Spleen (tissue), 13 donors: ENCODE data around the gene RPS15. TPM values are rescaled to one million over a fixed set of nuclear protein-coding genes. Genes with fewer than 3 reads are reported as not detected.

Experiments
- DNase-seq: peaks from one replicate; pipeline ENCODE4 v3.0.0-alpha.2; 2020
- H3K27ac ChIP-seq, 8 donors: fragments of 200-600 bp; sonication (generic) in 7 of 8; 1 replicate in 4 of 8; 2 replicates in 4 of 8; pipeline versions ENCODE4 v1.5.0 to v1.8.0; 2016 to 2021; ENCODE audit warnings: inconsistent platforms in 4 of 8, mild to moderate bottlenecking in 4 of 8, moderate library complexity in 1 of 8
- H3K27me3 ChIP-seq, 7 donors: fragments of 200-600 bp; sonication (generic) in 6 of 7; replicated peaks in 1 of 7; 1 replicate in 4 of 7; 2 replicates in 3 of 7; pipeline versions ENCODE4 v1.5.0 to v1.8.0; 2016 to 2021; ENCODE audit warnings: inconsistent platforms in 3 of 7, mild to moderate bottlenecking in 1 of 7
- H3K36me3 ChIP-seq, 6 donors: fragments of 200-600 bp; sonication (generic) in 5 of 6; 1 replicate in 4 of 6; 2 replicates in 2 of 6; pipeline versions ENCODE4 v1.5.0 to v1.8.0; 2016 to 2021; ENCODE audit warnings: inconsistent platforms in 2 of 6
- H3K4me1 ChIP-seq, 6 donors: fragments of 200-600 bp; sonication (generic) in 5 of 6; 1 replicate in 3 of 6; 2 replicates in 3 of 6; pipeline versions ENCODE4 v1.5.0 to v1.8.0; 2016 to 2021; ENCODE audit warnings: inconsistent platforms in 3 of 6
- H3K4me3 ChIP-seq, 8 donors: fragments of 200-600 bp; sonication (generic) in 7 of 8; 1 replicate in 4 of 8; 2 replicates in 4 of 8; pipeline versions ENCODE4 v1.5.0 to v1.8.0; 2016 to 2021; ENCODE audit warnings: inconsistent platforms in 4 of 8, mild to moderate bottlenecking in 4 of 8, moderate library complexity in 2 of 8
- H3K9me3 ChIP-seq, 8 donors: fragments of 200-600 bp; sonication (generic) in 7 of 8; 1 replicate in 4 of 8; 2 replicates in 4 of 8; pipeline versions ENCODE4 v1.5.0 to v1.8.0; 2016 to 2021; ENCODE audit warnings: inconsistent platforms in 4 of 8
- CTCF ChIP-seq, 11 experiments: fragments of 200-600 bp in 7 of 11; fragments of 450-650 bp in 4 of 11; sonication (generic) in 4 of 11; IDR thresholded peaks in 8 of 11; conservative IDR thresholded peaks in 3 of 11; 1 replicate in 7 of 11; 2 replicates in 4 of 11; pipeline versions ENCODE4 v1.4.0 to v1.8.0; 2016 to 2021; ENCODE audit warnings: antibody characterized with exemption in 11 of 11, inconsistent platforms in 4 of 11, mild to moderate bottlenecking in 1 of 11
- POLR2A ChIP-seq, 3 donors: fragments of 450-650 bp; IDR thresholded peaks; one replicate each; pipeline ENCODE4 v1.5.1; 2017; ENCODE audit warnings: antibody characterized with exemption in 3 of 3, mild to moderate bottlenecking in 1 of 3
- POLR2AphosphoS5 ChIP-seq, 3 donors: sonication (generic); formaldehyde crosslinking; IDR thresholded peaks; one replicate each; pipeline ENCODE4 v1.5.1; 2017; ENCODE audit warnings: antibody characterized with exemption in 3 of 3
- WGBS, 5 donors: extraction: QIAGEN DNeasy Blood & Tissue Kit in 3 of 5; methylation state at CpG; one replicate each; pipeline versions ENCODE4 v1.1.5 to v1.1.7; 2013 to 2018; 5-methylcytosine and 5-hydroxymethylcytosine counted together
- intact Hi-C: fragments of 100-400 bp; cut with DNase I; formaldehyde crosslinking; loops from one replicate; pipeline ENCODE4 v1.15.0; 2023; ENCODE audit warnings: low total_unique reads
- long read RNA-seq, 2 donors: transcript quantifications; one replicate each; lab custom pipeline, GENCODE V29; 2026
- polyA plus RNA-seq, 3 donors: library from polyadenylated mRNA; stranded (reverse); fragments of 200-250 nt; gene quantifications; one replicate each; pipeline ENCODE4 v1.2.1, GENCODE V29; 2013
- total RNA-seq, 7 donors: library from RNA; depleted of rRNA in 3 of 7; stranded (reverse); fragments of >200 nt in 3 of 7; fragmentation: NEBNext Ultra II Directional in 4 of 7; extraction: Animal tissue kit (Norgen Biotek cat#: 25700) in 4 of 7; gene quantifications; one replicate each; pipeline versions ENCODE4 v1.1.0 to v1.2.1, GENCODE V29; 2016 to 2021
- donor health status: healthy with polysubstance abuse.
- donor health status: DM: no; HTN: no; CAD: no; lungs with moderate emphysema.
- donor health status: DM: no; HTN: no; CAD: no.
- donor health status: Bipolar disorder and iron deficiency.
- donor health status: healthy.
- donor health status: DM: no; HTN: no; CAD: no.
- donor health status: DM: yes; HTN: yes; CAD: no.

RPS15 gene
- total RNA-seq (1,000 to 10,000 TPM in 6 of 7 donors, 100 to 1,000 TPM in 1; 932 to 4,344 (median 1,309) TPM), polyA plus RNA-seq (1,000 to 10,000 TPM; 4,275 to 5,849 (median 5,793) TPM)
- long read RNA-seq, donor 1, transcript RPS15-203 (3 exons, 570 nt) = minor isoform, 11 of 681 reads
- long read RNA-seq, donor 1, transcript RPS15-209 (4 exons, 510 nt) = major isoform, 568 of 681 reads
- long read RNA-seq, donor 1, transcript RPS15-201 (4 exons, 534 nt) = minor isoform, 17 of 681 reads
- long read RNA-seq, donor 1, transcript RPS15-210 (3 exons, 873 nt) = minor isoform, 44 of 681 reads
- long read RNA-seq, donor 1, partial matches to known transcripts = 8 of 681 reads
- long read RNA-seq, donor 1, other reads (novel, unspliced or antisense) = 31 of 681 reads
- long read RNA-seq, donor 2, transcript RPS15-201 (4 exons, 534 nt) = minor isoform, 15 of 514 reads
- long read RNA-seq, donor 2, transcript RPS15-210 (3 exons, 873 nt) = minor isoform, 34 of 514 reads
- long read RNA-seq, donor 2, transcript RPS15-209 (4 exons, 510 nt) = major isoform, 427 of 514 reads
- long read RNA-seq, donor 2, transcript RPS15-203 (3 exons, 570 nt) = minor isoform, 12 of 514 reads
- long read RNA-seq, donor 2, partial matches to known transcripts = 0 of 514 reads
- long read RNA-seq, donor 2, other reads (novel, unspliced or antisense) = 22 of 514 reads

- Histone ChIP-seq H3K27me3 (no peaks in the 10 kb centered on the region), H3K27ac (peak within 1 kb of the TSS; percentile 90 to 97 (median 93)), H3K9me3 (no peaks in the 10 kb centered on the region), H3K36me3 (peaks cover 9 to 73% (median 54%) of the 10 kb centered on the region in 6 donors), H3K4me3 (peak within 1 kb of the TSS; percentile 61 to 97 (median 76)), H3K4me1 (peaks cover 15 to 61% (median 34%) of the 10 kb centered on the region in 6 donors)
- WGBS, 5 donors = 1 to 3% (median 2%) methylated on average over 34 to 100 of the region's 100 CpGs
- intact Hi-C loops = no loop called here
- peak; percentile 98 for DNase-seq
- TF ChIP-seq CTCF (IDR thresholded peaks at IDR 0.05 in 8 of 11, conservative IDR thresholded peaks at IDR 0.05 in 3 of 11) = peak; percentile 94 to 99 (median 99)
- TF ChIP-seq POLR2A (IDR thresholded peaks at IDR 0.05) = peak; percentile 50 to 73 (median 61)
- peak; percentile 98 to 99 (median 99) for TF ChIP-seq POLR2AphosphoS5 (IDR thresholded peaks at IDR 0.05)
Observed at GRCh38 chr19:1438035-1438932, at the start of gene RPS15. Gene RPS15, plus strand, starts transcription at chr19:1438396. Its CDS starts 30 bp downstream, at chr19:1438426.

- WGBS, 5 donors = 93 to 97% (median 95%) methylated on average over 9 to 17 of the region's 17 CpGs
- DNase-seq = no peak
- Histone ChIP-seq H3K27me3 (no peaks in the 10 kb centered on the region), H3K9me3 (no peaks in the 10 kb centered on the region), H3K36me3 (peaks cover 0 to 81% (median 56%) of the 10 kb centered on the region in 6 donors), H3K4me1 (peaks cover 9 to 43% (median 28%) of the 10 kb centered on the region in 6 donors), H3K4me3 (no peak overlapping the region), H3K27ac (no peak overlapping the region)
- no peak for TF ChIP-seq POLR2AphosphoS5 (IDR thresholded peaks at IDR 0.05)
- TF ChIP-seq POLR2A (IDR thresholded peaks at IDR 0.05) = no peak
- TF ChIP-seq CTCF (IDR thresholded peaks at IDR 0.05 in 8 of 11, conservative IDR thresholded peaks at IDR 0.05 in 3 of 11) = no peak
- intact Hi-C loops = no loop called here
Observed at GRCh38 chr19:1388637-1389026, 49.6 kb upstream of the RPS15 start.

GRCh38 chr19:1389033-1389940 lies 48.9 kb upstream of the RPS15 start:
- WGBS, 5 donors = 92 to 95% (median 94%) methylated on average over 39 of the region's 39 CpGs
- intact Hi-C loops = no loop called here
- TF ChIP-seq CTCF (IDR thresholded peaks at IDR 0.05 in 8 of 11, conservative IDR thresholded peaks at IDR 0.05 in 3 of 11) = no peak
- no peak for TF ChIP-seq POLR2AphosphoS5 (IDR thresholded peaks at IDR 0.05)
- TF ChIP-seq POLR2A (IDR thresholded peaks at IDR 0.05) = no peak
- H3K9me3 ChIP-seq = no peaks in the 10 kb centered on the region
- H3K36me3 ChIP-seq = peaks cover 0 to 87% (median 63%) of the 10 kb centered on the region in 6 donors
- H3K4me1 ChIP-seq = peaks cover 8 to 38% (median 25%) of the 10 kb centered on the region in 6 donors
- no peak overlapping the region for H3K27ac ChIP-seq
- H3K27me3 ChIP-seq = no peaks in the 10 kb centered on the region
- DNase-seq = no peak
- H3K4me3 ChIP-seq = no peak overlapping the region
